Activated T-cell treated with anti-CD3 and anti-CD28 coated beads, Interleukin-2, amount 50 U/mL, for 24 hours (primary cell): ENCODE results near the gene ST6GAL1.
"Not testable (repeated sequence)": the region's sequence is repeated elsewhere in the genome, so short reads cannot be mapped to it uniquely, and the experiment has no call there.

Source experiments
- DNase-seq: peaks from one replicate; pipeline ENCODE4 v3.0.0-alpha.2; 2020
- H3K27ac Mint-ChIP-seq: 2 replicates; pipeline ENCODE4 v1.8.0; 2020; ENCODE audit warnings: mild to moderate bottlenecking, mixed read lengths
- H3K27me3 Mint-ChIP-seq: 2 replicates; pipeline ENCODE4 v1.8.0; 2020; ENCODE audit warnings: mixed read lengths
- H3K36me3 Mint-ChIP-seq: 2 replicates; pipeline ENCODE4 v1.8.0; 2020; ENCODE audit warnings: low read depth, mixed read lengths
- H3K4me1 Mint-ChIP-seq: 2 replicates; pipeline ENCODE4 v1.8.0; 2020; ENCODE audit warnings: low read depth, mixed read lengths
- H3K4me3 Mint-ChIP-seq: 2 replicates; pipeline ENCODE4 v1.8.0; 2020; ENCODE audit warnings: mild to moderate bottlenecking, moderate library complexity, mixed read lengths
- H3K9me3 Mint-ChIP-seq: 2 replicates; pipeline ENCODE4 v1.8.0; 2020; ENCODE audit warnings: mixed read lengths

The ST6GAL1 gene

GRCh38 chr3:187016639-187017345 lies 86.5 kb downstream of the ST6GAL1 start:
- Mint-ChIP-seq H3K36me3 (peaks cover 62% of the 10 kb centered on the region), H3K4me1 (peaks cover 77% of the 10 kb centered on the region), H3K9me3 (no peaks in the 10 kb centered on the region), H3K27me3 (no peaks in the 10 kb centered on the region), H3K4me3 (no peak overlapping the region), H3K27ac (peak overlapping the region; percentile 50)
- no peak for DNase-seq

- H3K27me3 Mint-ChIP-seq, result no peaks in the 10 kb centered on the region
- H3K4me1 Mint-ChIP-seq, result peaks cover 77% of the 10 kb centered on the region
- no peak overlapping the region for H3K4me3 Mint-ChIP-seq
- H3K27ac Mint-ChIP-seq, result no peak overlapping the region
- peaks cover 65% of the 10 kb centered on the region for H3K36me3 Mint-ChIP-seq
- no peak for DNase-seq
- no peaks in the 10 kb centered on the region for H3K9me3 Mint-ChIP-seq
These were observed 87.3 kb downstream of the ST6GAL1 start for GRCh38 chr3:187017511-187018230.

- H3K36me3 Mint-ChIP-seq, result peaks cover 57% of the 10 kb centered on the region
- H3K4me1 Mint-ChIP-seq, result peaks cover 68% of the 10 kb centered on the region
- DNase-seq, result no peak
- H3K4me3 Mint-ChIP-seq, result no peak overlapping the region
- H3K27ac Mint-ChIP-seq, result peak overlapping the region; percentile 80
- H3K27me3 Mint-ChIP-seq, result no peaks in the 10 kb centered on the region
- peaks cover 4% of the 10 kb centered on the region for H3K9me3 Mint-ChIP-seq
These were observed 89.3 kb downstream of the ST6GAL1 start for GRCh38 chr3:187019542-187020072.

- H3K4me1 Mint-ChIP-seq, result peaks cover 66% of the 10 kb centered on the region
- H3K36me3 Mint-ChIP-seq, result peaks cover 51% of the 10 kb centered on the region
- H3K4me3 Mint-ChIP-seq, result no peak overlapping the region
- H3K27ac Mint-ChIP-seq, result peak overlapping the region; percentile 89
- no peak for DNase-seq
- peaks cover 4% of the 10 kb centered on the region for H3K9me3 Mint-ChIP-seq
- H3K27me3 Mint-ChIP-seq, result no peaks in the 10 kb centered on the region
These were observed 90.0 kb downstream of the ST6GAL1 start for GRCh38 chr3:187020376-187020775.

- H3K27ac Mint-ChIP-seq, result peak overlapping the region; percentile 82
- DNase-seq, result no peak
- no peak overlapping the region for H3K4me3 Mint-ChIP-seq
- no peaks in the 10 kb centered on the region for H3K27me3 Mint-ChIP-seq
- H3K9me3 Mint-ChIP-seq, result peaks cover 4% of the 10 kb centered on the region
- H3K4me1 Mint-ChIP-seq, result peaks cover 53% of the 10 kb centered on the region
- H3K36me3 Mint-ChIP-seq, result peaks cover 51% of the 10 kb centered on the region
These were observed 91.5 kb downstream of the ST6GAL1 start for GRCh38 chr3:187021748-187022402.

GRCh38 chr3:187022403-187023029 lies 92.2 kb downstream of the ST6GAL1 start:
- H3K9me3 Mint-ChIP-seq, result peaks cover 4% of the 10 kb centered on the region
- peaks cover 54% of the 10 kb centered on the region for H3K4me1 Mint-ChIP-seq
- peaks cover 51% of the 10 kb centered on the region for H3K36me3 Mint-ChIP-seq
- H3K27ac Mint-ChIP-seq, result peak overlapping the region; percentile 82
- DNase-seq, result no peak
- H3K27me3 Mint-ChIP-seq, result no peaks in the 10 kb centered on the region
- H3K4me3 Mint-ChIP-seq, result no peak overlapping the region

GRCh38 chr3:187023340-187023739 lies 93.0 kb downstream of the ST6GAL1 start:
- not testable (repeated sequence) for H3K27me3 Mint-ChIP-seq, DNase-seq, H3K9me3 Mint-ChIP-seq, H3K4me3 Mint-ChIP-seq
- peaks cover 52% of the 10 kb centered on the region for H3K36me3 Mint-ChIP-seq
- peaks cover 61% of the 10 kb centered on the region for H3K4me1 Mint-ChIP-seq
- peak overlapping the region; percentile 82 for H3K27ac Mint-ChIP-seq

GRCh38 chr3:187024536-187025226 lies 94.4 kb downstream of the ST6GAL1 start:
- peaks cover 8% of the 10 kb centered on the region for H3K9me3 Mint-ChIP-seq
- peaks cover 62% of the 10 kb centered on the region for H3K36me3 Mint-ChIP-seq
- H3K27me3 Mint-ChIP-seq, result no peaks in the 10 kb centered on the region
- peaks cover 61% of the 10 kb centered on the region for H3K4me1 Mint-ChIP-seq
- peak overlapping the region; percentile 82 for H3K4me3 Mint-ChIP-seq
- no peak for DNase-seq
- H3K27ac Mint-ChIP-seq, result peak overlapping the region; percentile 92

- peak overlapping the region; percentile 82 for H3K4me3 Mint-ChIP-seq
These were observed 94.9 kb downstream of the ST6GAL1 start for GRCh38 chr3:187025254-187025655.

GRCh38 chr3:187025656-187026316 lies 95.5 kb downstream of the ST6GAL1 start:
- peaks cover 70% of the 10 kb centered on the region for H3K36me3 Mint-ChIP-seq
- H3K27ac Mint-ChIP-seq, result peak overlapping the region; percentile 92
- H3K27me3 Mint-ChIP-seq, result no peaks in the 10 kb centered on the region
- H3K4me3 Mint-ChIP-seq, result peak overlapping the region; percentile 82
- H3K4me1 Mint-ChIP-seq, result peaks cover 61% of the 10 kb centered on the region
- H3K9me3 Mint-ChIP-seq, result peaks cover 8% of the 10 kb centered on the region
- DNase-seq, result peak; percentile 77

More at GRCh38 chr3:187025254-187025655, 94.9 kb downstream of the ST6GAL1 start:
- Mint-ChIP-seq H3K4me1 (peaks cover 61% of the 10 kb centered on the region), H3K36me3 (peaks cover 67% of the 10 kb centered on the region), H3K27ac (peak overlapping the region; percentile 92), H3K9me3 (peaks cover 8% of the 10 kb centered on the region), H3K27me3 (no peaks in the 10 kb centered on the region)
- DNase-seq, result no peak

GRCh38 chr3:187026317-187026670 lies 96.0 kb downstream of the ST6GAL1 start:
- Mint-ChIP-seq H3K4me3 (peak overlapping the region; percentile 82), H3K9me3 (peaks cover 8% of the 10 kb centered on the region), H3K4me1 (peaks cover 66% of the 10 kb centered on the region), H3K27me3 (no peaks in the 10 kb centered on the region), H3K36me3 (peaks cover 75% of the 10 kb centered on the region), H3K27ac (peak overlapping the region; percentile 92)
- no peak for DNase-seq

GRCh38 chr3:187027531-187028278 lies 97.4 kb downstream of the ST6GAL1 start:
- H3K9me3 Mint-ChIP-seq, result peaks cover 8% of the 10 kb centered on the region
- H3K4me3 Mint-ChIP-seq, result peak overlapping the region; percentile 82
- DNase-seq, result peak; percentile 64
- peaks cover 68% of the 10 kb centered on the region for H3K4me1 Mint-ChIP-seq
- H3K27ac Mint-ChIP-seq, result peak overlapping the region; percentile 89
- H3K27me3 Mint-ChIP-seq, result no peaks in the 10 kb centered on the region
- H3K36me3 Mint-ChIP-seq, result peaks cover 79% of the 10 kb centered on the region

- Mint-ChIP-seq H3K4me1 (peaks cover 80% of the 10 kb centered on the region), H3K9me3 (peaks cover 4% of the 10 kb centered on the region), H3K36me3 (peaks cover 92% of the 10 kb centered on the region), H3K27ac (peak overlapping the region; percentile 67), H3K27me3 (no peaks in the 10 kb centered on the region), H3K4me3 (peak overlapping the region; percentile 44)
- DNase-seq, result no peak
These were observed 101.6 kb downstream of the ST6GAL1 start for GRCh38 chr3:187031934-187032333.
